ENCODE data around the gene AQP11.

DNA sequence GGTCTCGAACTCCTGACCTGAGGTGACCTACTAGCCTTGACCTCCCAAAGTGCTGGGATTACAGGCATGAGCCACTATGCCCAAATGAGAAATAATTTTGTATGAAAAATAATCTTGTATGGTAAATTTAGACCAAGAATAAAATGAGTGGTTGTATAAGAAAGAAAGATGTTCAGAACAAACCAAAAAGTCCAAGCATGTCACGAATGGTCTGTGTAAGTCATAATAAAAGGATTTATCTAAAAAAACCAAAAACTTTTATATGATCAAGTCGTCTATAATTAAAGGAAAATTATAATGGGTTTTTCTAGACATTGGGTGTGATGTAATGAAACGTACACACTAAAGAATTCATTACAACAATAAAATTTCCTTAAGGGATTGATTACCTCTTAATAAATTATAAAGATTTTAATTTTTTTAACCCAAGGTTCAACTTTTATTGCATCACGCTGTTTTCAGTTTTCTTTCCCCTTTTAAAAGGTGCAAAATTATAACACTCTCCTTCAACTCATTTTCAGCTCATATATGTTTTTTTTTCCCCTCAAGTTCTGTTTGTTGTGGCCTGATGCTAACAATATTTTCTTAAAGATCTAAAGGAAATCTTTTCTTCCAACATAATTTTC is 8.9 kb upstream of the AQP11 start:
- TF ChIP-seq POLR2A (IDR thresholded peaks at IDR 0.05; ENCODE audit: low read depth, low read length) (no peak), CTCF (IDR thresholded peaks at IDR 0.05; ENCODE audit: extremely low read depth in 1 of 2, insufficient read depth in 1 of 2, low read depth in 1 of 2, low read length in 2 of 2) (no peak), EZH2 (IDR thresholded peaks at IDR 0.05; ENCODE audit: borderline replicate concordance, low read depth, low read length, severe bottlenecking) (no peak), POLR2AphosphoS5 (IDR thresholded peaks at IDR 0.05; ENCODE audit: insufficient read depth, low read depth, low read length) (no peak), FOS (IDR thresholded peaks at IDR 0.05; ENCODE audit: borderline replicate concordance, insufficient read depth, low read length) (no peak), MYC (IDR thresholded peaks at IDR 0.05; ENCODE audit: low read depth, low read length) (no peak), JUN (IDR thresholded peaks at IDR 0.05; ENCODE audit: borderline replicate concordance, insufficient read depth, insufficient read length, low read depth) (no peak), GATA2 (IDR thresholded peaks at IDR 0.05; ENCODE audit: insufficient read depth, insufficient read length, low read depth, low read length) (no peak)
- TF ChIP-seq, protein P1, sequence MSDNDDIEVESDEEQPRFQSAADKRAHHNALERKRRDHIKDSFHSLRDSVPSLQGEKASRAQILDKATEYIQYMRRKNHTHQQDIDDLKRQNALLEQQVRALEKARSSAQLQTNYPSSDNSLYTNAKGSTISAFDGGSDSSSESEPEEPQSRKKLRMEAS (IDR thresholded peaks at IDR 0.05; ENCODE audit: insufficient read depth, insufficient read length), result no peak

Measured in endothelial cell of umbilical vein (primary cell).